ENCODE results near the gene GALNS.

GRCh38 chr16:88895335-88895734, 38.6 kb upstream of the GALNS start:
- TF ChIP-seq CTCF (IDR thresholded peaks at IDR 0.05; ENCODE audit: poor library complexity) (no peak), EZH2phosphoT487 (IDR thresholded peaks at IDR 0.05; ENCODE audit: low read depth, severe bottlenecking, unreplicated experiment) (no peak), EZH2 (IDR thresholded peaks at IDR 0.05; ENCODE audit: borderline replicate concordance) (no peak)
